ENCODE measurements around the gene DHTKD1. TPM values are rescaled to one million over a fixed set of nuclear protein-coding genes. Genes with fewer than 3 reads are reported as not detected.
"Not testable (repeated sequence)": the region's sequence is repeated elsewhere in the genome, so short reads cannot be mapped to it uniquely, and the experiment has no call there.

DHTKD1 gene
- total RNA-seq, 1 donor from 2014 or later = 25.4 TPM

GRCh38 chr10:12088919-12089318 lies 20.2 kb downstream of the DHTKD1 start:
- no peak for TF ChIP-seq CTCF (conservative IDR thresholded peaks at IDR 0.05; ENCODE audit: low read depth, low read length)
- H3K4me3 ChIP-seq (ENCODE audit: low read depth, low read length) = no peak overlapping the region
- DNase-seq (ENCODE audit: low read depth) = no peak

- DNase-seq (ENCODE audit: low read depth) = no peak
- no peak for TF ChIP-seq CTCF (conservative IDR thresholded peaks at IDR 0.05; ENCODE audit: low read depth, low read length)
- no peak overlapping the region for H3K4me3 ChIP-seq (ENCODE audit: low read depth, low read length)
These were observed 22.7 kb downstream of the DHTKD1 start for GRCh38 chr10:12091421-12091820.

- DNase-seq (ENCODE audit: low read depth); H3K4me3 ChIP-seq (ENCODE audit: low read depth, low read length): not testable (repeated sequence)
These were observed 28.6 kb downstream of the DHTKD1 start for GRCh38 chr10:12097361-12097760.

- no peak for TF ChIP-seq CTCF (conservative IDR thresholded peaks at IDR 0.05; ENCODE audit: low read depth, low read length)
- H3K4me3 ChIP-seq (ENCODE audit: low read depth, low read length) = no peak overlapping the region
- DNase-seq (ENCODE audit: low read depth) = no peak
These were observed 29.0 kb downstream of the DHTKD1 start for GRCh38 chr10:12097791-12098190.

GRCh38 chr10:12098966-12099365 lies 30.2 kb downstream of the DHTKD1 start:
- H3K4me3 ChIP-seq (ENCODE audit: low read depth, low read length) = no peak overlapping the region
- no peak for TF ChIP-seq CTCF (conservative IDR thresholded peaks at IDR 0.05; ENCODE audit: low read depth, low read length)
- DNase-seq (ENCODE audit: low read depth) = no peak

GRCh38 chr10:12103802-12104201 lies 35.0 kb downstream of the DHTKD1 start:
- no peak overlapping the region for H3K4me3 ChIP-seq (ENCODE audit: low read depth, low read length)
- TF ChIP-seq CTCF (conservative IDR thresholded peaks at IDR 0.05; ENCODE audit: low read depth, low read length) = no peak
- DNase-seq (ENCODE audit: low read depth) = no peak

GRCh38 chr10:12107781-12108180 lies 39.0 kb downstream of the DHTKD1 start:
- no peak overlapping the region for H3K4me3 ChIP-seq (ENCODE audit: low read depth, low read length)
- TF ChIP-seq CTCF (conservative IDR thresholded peaks at IDR 0.05; ENCODE audit: low read depth, low read length) = no peak
- no peak for DNase-seq (ENCODE audit: low read depth)

- H3K4me3 ChIP-seq (ENCODE audit: low read depth, low read length) = no peak overlapping the region
- no peak for TF ChIP-seq CTCF (conservative IDR thresholded peaks at IDR 0.05; ENCODE audit: low read depth, low read length)
- DNase-seq (ENCODE audit: low read depth) = no peak
These were observed 40.5 kb downstream of the DHTKD1 start for GRCh38 chr10:12109286-12109685.

Measured in epithelial cell of proximal tubule (primary cell).